Loucy (cell line): Measurements from ENCODE around the gene CFAP410.

ENCODE experiments used
- CTCF ChIP-seq: fragments of 200-600 bp; sonication (generic); conservative IDR thresholded peaks from 2 replicates; pipeline ENCODE4 v1.5.1; 2014; ENCODE audit warnings: mild to moderate bottlenecking, antibody characterized with exemption, low read length
- EZH2phosphoT487 ChIP-seq: fragments of 200-600 bp; IDR thresholded peaks from 2 replicates; pipeline ENCODE4 v1.6.1; 2018; ENCODE audit warnings: antibody characterized with exemption, mild to moderate bottlenecking, moderate library complexity, borderline replicate concordance

- TF ChIP-seq CTCF (no peak), EZH2phosphoT487 (no peak)
Observed at GRCh38 chr21:44374601-44375280, 35.6 kb upstream of the CFAP410 start.
